HUES64 (cell line): ENCODE results near the gene FSCN2.

Experiments used
- H3K27ac ChIP-seq: 2 replicates; pipeline ENCODE4 v1.7.0; 2013; ENCODE audit warnings: low read depth, low read length, inconsistent platforms
- H3K27me3 ChIP-seq: 2 replicates; pipeline ENCODE4 v1.6.1; 2013; ENCODE audit warnings: mild to moderate bottlenecking, low read length; ENCODE audit not compliant: insufficient read depth
- H3K36me3 ChIP-seq: 2 replicates; pipeline ENCODE4 v1.6.1; 2013; ENCODE audit warnings: mild to moderate bottlenecking, low read length; ENCODE audit not compliant: insufficient read depth
- H3K4me1 ChIP-seq: 2 replicates; pipeline ENCODE4 v1.6.1; 2013; ENCODE audit warnings: mild to moderate bottlenecking, low read length, moderate library complexity; ENCODE audit not compliant: insufficient read depth
- H3K4me3 ChIP-seq: 2 replicates; pipeline ENCODE4 v1.5.1; 2013; ENCODE audit warnings: mild to moderate bottlenecking, low read length, moderate library complexity
- H3K9ac ChIP-seq: 2 replicates; pipeline ENCODE4 v1.6.1; 2013; ENCODE audit warnings: mild to moderate bottlenecking, low read depth, low read length
- H3K9me3 ChIP-seq: 2 replicates; pipeline ENCODE4 v1.6.1; 2013; ENCODE audit warnings: low read depth, low read length; ENCODE audit not compliant: insufficient read depth
- WGBS: fragments of 150-250, 120-280 bp; methylation state at CpG from one replicate; pipeline ENCODE4 v1.1.7; 2013; ENCODE audit warnings: missing lambda C conversion rate; 5-methylcytosine and 5-hydroxymethylcytosine counted together

The FSCN2 gene

DNA sequence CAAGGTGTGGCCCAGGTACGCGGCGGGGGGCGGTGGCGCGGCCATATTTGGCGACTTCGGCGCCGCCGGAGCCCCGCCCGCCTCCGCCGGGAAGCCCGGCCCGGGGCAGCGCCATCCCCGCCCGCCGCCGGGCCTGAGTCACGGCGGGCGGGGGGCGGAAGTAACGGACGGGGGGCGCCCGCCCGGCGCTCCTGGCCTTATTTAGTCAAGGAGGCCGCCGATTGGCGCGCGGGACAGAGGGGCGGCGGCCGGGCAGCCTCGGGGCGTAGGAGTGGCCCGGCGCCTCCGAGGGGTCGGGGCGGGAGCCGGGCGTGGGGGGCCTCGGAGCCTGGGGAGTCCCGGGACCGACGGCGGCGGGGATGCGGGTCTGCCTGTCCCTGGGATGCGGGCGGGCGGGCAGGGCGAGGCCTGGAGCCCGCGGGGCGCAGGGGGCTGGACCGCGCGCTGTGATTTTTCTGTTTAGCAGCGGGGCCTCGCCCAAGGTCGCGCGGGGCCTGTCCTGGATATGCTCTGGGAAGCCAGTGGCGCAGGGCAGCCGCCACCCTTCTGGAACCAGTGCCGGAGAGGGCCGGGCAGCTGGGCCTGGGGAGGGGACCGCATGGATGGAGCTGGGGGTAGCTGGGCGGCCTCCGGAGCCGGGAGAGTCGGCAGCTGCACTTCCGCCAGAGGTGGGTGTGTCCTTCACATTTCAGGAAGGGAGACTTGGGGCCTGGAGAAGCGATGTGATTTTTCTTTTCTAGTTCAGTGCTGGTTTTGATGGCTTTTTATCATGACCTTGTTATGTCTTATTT lies 13.2 kb upstream of the FSCN2 start:
- Histone ChIP-seq H3K9me3 (no peaks in the 10 kb centered on the region), H3K36me3 (peaks cover 27% of the 10 kb centered on the region), H3K4me3 (peak overlapping the region; percentile 98), H3K27ac (peak overlapping the region; percentile 99), H3K27me3 (peaks cover 20% of the 10 kb centered on the region), H3K4me1 (peaks cover 19% of the 10 kb centered on the region; the same call in 1 of the 2 replicates), H3K9ac (peak overlapping the region; percentile 96)
- under 1% methylated on average over 82 of the region's 82 CpGs for WGBS

DNA sequence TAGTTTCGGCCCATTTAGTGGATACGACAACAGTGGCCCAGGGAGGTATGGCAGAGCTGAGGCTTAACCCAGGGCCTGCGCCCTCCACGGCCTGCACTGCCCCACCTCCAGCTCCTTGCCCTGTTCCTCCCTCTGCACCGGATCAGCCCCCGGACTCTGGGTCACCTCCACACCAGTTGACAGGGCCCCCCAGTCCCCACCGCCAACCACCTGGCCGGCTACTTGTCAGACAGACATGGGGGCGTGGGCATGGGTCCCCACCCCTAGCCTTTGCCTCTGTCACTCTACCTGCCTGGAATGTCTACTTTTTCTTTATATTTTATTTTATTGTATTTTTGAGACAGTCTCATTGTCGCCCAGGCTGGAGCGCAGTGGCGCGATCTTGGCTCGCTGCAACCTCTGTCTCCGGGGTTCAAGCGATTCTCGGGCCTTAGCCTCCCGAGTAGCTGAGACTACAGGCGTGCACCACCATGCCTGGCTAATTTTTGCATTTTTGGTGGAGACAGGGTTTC lies 12.6 kb upstream of the FSCN2 start:
- peaks cover 20% of the 10 kb centered on the region for H3K36me3 ChIP-seq
- H3K4me1 ChIP-seq: peaks cover 25% of the 10 kb centered on the region; the same call in 1 of the 2 replicates
- H3K9ac ChIP-seq: peak overlapping the region; percentile 87
- WGBS: 59% methylated on average over 19 of the region's 19 CpGs
- peak overlapping the region; percentile 98 for H3K4me3 ChIP-seq
- peaks cover 27% of the 10 kb centered on the region for H3K27me3 ChIP-seq
- H3K9me3 ChIP-seq: no peaks in the 10 kb centered on the region
- peak overlapping the region; percentile 99 for H3K27ac ChIP-seq

DNA sequence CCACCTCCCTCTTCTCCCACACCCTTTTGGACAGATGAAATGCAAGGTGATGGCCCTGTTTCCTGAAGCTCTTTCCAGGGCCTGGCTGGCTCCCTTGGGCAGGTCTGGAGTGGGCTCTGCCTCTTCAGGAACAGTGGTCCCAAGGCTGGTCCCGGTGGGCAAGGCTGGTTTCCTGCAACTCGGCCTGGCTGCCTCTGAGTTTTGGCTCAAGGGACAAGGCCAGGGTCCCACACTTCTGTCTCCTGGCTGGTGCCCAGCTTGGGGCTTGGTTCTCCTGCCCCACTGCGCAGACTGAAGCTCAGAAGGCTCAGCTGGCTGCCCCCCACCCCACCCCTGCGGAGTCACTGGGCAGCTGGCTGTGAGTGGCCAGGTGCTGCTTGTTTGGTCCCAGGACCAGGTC lies 11.7 kb upstream of the FSCN2 start:
- WGBS: 88% methylated on average over 4 of the region's 4 CpGs
- Histone ChIP-seq H3K4me1 (peaks cover 25% of the 10 kb centered on the region; the same call in 1 of the 2 replicates), H3K9ac (no peak overlapping the region; the same call in 1 of the 2 replicates), H3K4me3 (peak overlapping the region; percentile 98), H3K27ac (no peak overlapping the region), H3K36me3 (peaks cover 11% of the 10 kb centered on the region), H3K9me3 (no peaks in the 10 kb centered on the region), H3K27me3 (peaks cover 32% of the 10 kb centered on the region)

- Histone ChIP-seq H3K27ac (no peak overlapping the region), H3K27me3 (peaks cover 36% of the 10 kb centered on the region), H3K9me3 (no peaks in the 10 kb centered on the region), H3K4me1 (peaks cover 25% of the 10 kb centered on the region; the same call in 1 of the 2 replicates), H3K9ac (no peak overlapping the region), H3K4me3 (no peak overlapping the region), H3K36me3 (peaks cover 6% of the 10 kb centered on the region)
- WGBS: 83% methylated on average over 9 of the region's 9 CpGs
Measured at GRCh38 chr17:81517009-81517338, 11.2 kb upstream of the FSCN2 start.

GRCh38 chr17:81517339-81518112 lies 10.7 kb upstream of the FSCN2 start:
- Histone ChIP-seq H3K27ac (no peak overlapping the region), H3K36me3 (0 out of 2 replicates have a peak, but pooled peaks cover 3% of the 10 kb centered on the region), H3K27me3 (peaks cover 41% of the 10 kb centered on the region), H3K9ac (no peak overlapping the region), H3K4me3 (peak overlapping the region; percentile 15; the same call in 1 of the 2 replicates), H3K9me3 (no peaks in the 10 kb centered on the region), H3K4me1 (peaks cover 25% of the 10 kb centered on the region; the same call in 1 of the 2 replicates)
- WGBS: 32% methylated on average over 22 of the region's 24 CpGs

GRCh38 chr17:81518113-81518784 lies 9.9 kb upstream of the FSCN2 start:
- Histone ChIP-seq H3K4me3 (peak overlapping the region; percentile 58), H3K36me3 (0 out of 2 replicates have a peak, but pooled peaks cover 3% of the 10 kb centered on the region), H3K9ac (peak overlapping the region; percentile 73; the same call in 1 of the 2 replicates), H3K9me3 (no peaks in the 10 kb centered on the region), H3K4me1 (peaks cover 25% of the 10 kb centered on the region; the same call in 1 of the 2 replicates), H3K27ac (no peak overlapping the region; the same call in 1 of the 2 replicates), H3K27me3 (peaks cover 42% of the 10 kb centered on the region)
- WGBS: 11% methylated on average over 24 of the region's 24 CpGs

GRCh38 chr17:81518785-81519283 lies 9.3 kb upstream of the FSCN2 start:
- H3K9me3 ChIP-seq: no peaks in the 10 kb centered on the region
- WGBS: 1% methylated on average over 47 of the region's 47 CpGs
- peaks cover 42% of the 10 kb centered on the region for H3K27me3 ChIP-seq
- H3K9ac ChIP-seq: peak overlapping the region; percentile 73
- peak overlapping the region; percentile 58 for H3K4me3 ChIP-seq
- 0 out of 2 replicates have a peak, but pooled peaks cover 3% of the 10 kb centered on the region for H3K36me3 ChIP-seq
- H3K4me1 ChIP-seq: peaks cover 28% of the 10 kb centered on the region; the same call in 1 of the 2 replicates
- no peak overlapping the region; the same call in 1 of the 2 replicates for H3K27ac ChIP-seq

GRCh38 chr17:81519284-81520020 lies 8.7 kb upstream of the FSCN2 start:
- Histone ChIP-seq H3K4me1 (peaks cover 28% of the 10 kb centered on the region; the same call in 1 of the 2 replicates), H3K9ac (peak overlapping the region; percentile 73), H3K27ac (no peak overlapping the region), H3K9me3 (no peaks in the 10 kb centered on the region), H3K4me3 (peak overlapping the region; percentile 58), H3K36me3 (0 out of 2 replicates have a peak, but pooled peaks cover 3% of the 10 kb centered on the region), H3K27me3 (peaks cover 42% of the 10 kb centered on the region)
- 2% methylated on average over 59 of the region's 61 CpGs for WGBS

DNA sequence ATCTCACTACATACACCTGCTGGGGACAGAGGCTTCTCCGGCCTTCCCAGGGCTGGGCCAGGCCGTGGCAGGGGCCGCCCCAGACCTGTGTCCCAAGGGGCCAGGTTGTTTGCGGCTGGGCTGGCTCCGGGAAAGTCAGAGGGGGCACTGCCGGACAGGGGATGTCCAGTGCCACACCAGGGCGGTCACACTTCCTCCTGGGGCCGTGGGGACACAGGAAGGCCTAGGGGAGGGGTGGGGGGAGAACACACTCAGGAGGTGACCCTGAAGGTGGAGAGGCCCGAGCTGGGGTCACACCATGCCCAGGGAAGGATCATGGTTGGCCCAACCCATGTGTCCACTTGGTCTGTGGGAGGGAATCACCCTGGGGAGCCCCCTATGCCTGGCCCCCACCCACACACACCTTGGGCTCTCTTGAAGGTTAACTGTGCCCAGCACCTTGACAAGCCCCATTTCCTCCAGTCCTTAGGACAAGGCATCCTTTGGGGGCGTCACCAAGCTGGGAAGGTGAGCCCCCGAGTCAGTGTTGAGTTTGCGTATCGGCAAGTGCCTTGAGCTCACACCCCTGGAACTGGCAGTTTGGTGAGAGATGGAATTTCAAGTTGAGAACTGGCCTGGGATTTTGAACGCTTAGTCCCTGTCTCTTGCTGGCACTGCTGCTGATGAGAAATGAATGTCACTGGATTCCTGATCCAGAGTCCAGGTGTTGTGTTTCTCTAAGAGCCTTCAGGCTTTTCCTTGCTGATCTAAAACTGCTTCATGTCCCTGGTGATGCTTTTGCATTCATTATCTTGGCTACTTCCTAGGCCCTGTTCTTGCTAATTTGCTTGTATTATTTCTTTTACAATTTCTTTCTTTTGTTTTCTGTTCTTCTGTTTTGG lies 7.9 kb upstream of the FSCN2 start:
- Histone ChIP-seq H3K9ac (no peak overlapping the region; the same call in 1 of the 2 replicates), H3K36me3 (0 out of 2 replicates have a peak, but pooled peaks cover 3% of the 10 kb centered on the region), H3K4me3 (peak overlapping the region; percentile 58), H3K4me1 (peaks cover 28% of the 10 kb centered on the region; the same call in 1 of the 2 replicates), H3K27me3 (peaks cover 42% of the 10 kb centered on the region), H3K27ac (no peak overlapping the region), H3K9me3 (no peaks in the 10 kb centered on the region)
- WGBS: 73% methylated on average over 14 of the region's 14 CpGs
